GM19240 (cell line): ENCODE results near the gene TMC4.
"Not testable (repeated sequence)": the region's sequence is repeated elsewhere in the genome, so short reads cannot be mapped to it uniquely, and the experiment has no call there.

ENCODE experiments used
- DNase-seq: peaks from one replicate; pipeline ENCODE4 v3.0.0; 2011; ENCODE audit warnings: low spot score; ENCODE audit not compliant: insufficient read length

TMC4 gene

GRCh38 chr19:54179921-54180461 is 7.0 kb upstream of the TMC4 start:
- DNase-seq, result no peak

- no peak for DNase-seq
These were observed 6.4 kb upstream of the TMC4 start for GRCh38 chr19:54179262-54179852.

- no peak for DNase-seq
These were observed 5.8 kb upstream of the TMC4 start for GRCh38 chr19:54178581-54179261.

GRCh38 chr19:54173951-54174834 is 1.2 kb upstream of the TMC4 start:
- no peak for DNase-seq

GRCh38 chr19:54173359-54173699 is 369 bp upstream of the TMC4 start:
- DNase-seq, result no peak

GRCh38 chr19:54171736-54172431 is 1.1 kb downstream of the TMC4 start:
- DNase-seq, result not testable (repeated sequence)

- no peak for DNase-seq
These were observed 3.7 kb downstream of the TMC4 start for GRCh38 chr19:54169149-54169740.

GRCh38 chr19:54168174-54168917 is 4.6 kb downstream of the TMC4 start:
- peak; percentile 95 for DNase-seq

GRCh38 chr19:54165222-54165621 is 7.7 kb downstream of the TMC4 start:
- no peak for DNase-seq

- no peak for DNase-seq
These were observed 8.4 kb downstream of the TMC4 start for GRCh38 chr19:54164369-54165068.

GRCh38 chr19:54162884-54163283 is 10.1 kb downstream of the TMC4 start:
- DNase-seq, result no peak

GRCh38 chr19:54162241-54162805 is 10.6 kb downstream of the TMC4 start:
- peak; percentile 55 for DNase-seq

GRCh38 chr19:54160854-54161253 is 12.1 kb downstream of the TMC4 start:
- DNase-seq, result no peak

- no peak for DNase-seq
These were observed 12.7 kb downstream of the TMC4 start for GRCh38 chr19:54160182-54160811.

GRCh38 chr19:54159352-54160181 is 13.4 kb downstream of the TMC4 start, which contains the start of gene LENG1:
TSS of gene LENG1 (minus strand) at chr19:54159721. CDS start at chr19:54159695, 26 bp downstream.
- peak; percentile 99 for DNase-seq

- peak; percentile 36 for DNase-seq
These were observed 14.1 kb downstream of the TMC4 start for GRCh38 chr19:54158812-54159351.

- DNase-seq, result no peak
These were observed 16.0 kb downstream of the TMC4 start for GRCh38 chr19:54156953-54157352.

GRCh38 chr19:54156490-54156889 is 16.5 kb downstream of the TMC4 start:
- no peak for DNase-seq
